HepG2 (cell line): ENCODE data around the gene IRF7. TPM values are rescaled to one million over a fixed set of nuclear protein-coding genes. Genes with fewer than 3 reads are reported as not detected.

Source experiments
- BCL6 ChIP-seq: IDR thresholded peaks from 2 replicates; pipeline ENCODE4 v1.6.1; 2016; ENCODE audit warnings: missing genetic modification reagents, missing compliant biosample characterization
- CEBPZ ChIP-seq: IDR thresholded peaks from 2 replicates; pipeline ENCODE4 v1.6.1; 2012; ENCODE audit warnings: low read length, improper control_type of control experiment
- EHMT2 ChIP-seq: fragments of 200-600 bp; sonication (generic); IDR thresholded peaks from 2 replicates; pipeline ENCODE4 v1.7.0; 2017; ENCODE audit warnings: antibody characterized with exemption, low read depth, low read length, borderline replicate concordance
- HDAC2 ChIP-seq: sonication (generic); formaldehyde crosslinking; IDR thresholded peaks from 2 replicates; pipeline ENCODE4 v1.4.0; 2020; ENCODE audit warnings: missing genetic modification reagents
- KDM5B ChIP-seq: sonication (generic); formaldehyde crosslinking; IDR thresholded peaks from 2 replicates; pipeline ENCODE4 v1.4.0; 2020; ENCODE audit warnings: missing genetic modification reagents, mild to moderate bottlenecking, borderline replicate concordance
- KLF12 ChIP-seq: sonication (generic); formaldehyde crosslinking; IDR thresholded peaks from 2 replicates; pipeline ENCODE4 v1.4.0; 2020; ENCODE audit warnings: missing genetic modification reagents, borderline replicate concordance
- ONECUT2 ChIP-seq: sonication (generic); formaldehyde crosslinking; IDR thresholded peaks from 2 replicates; pipeline ENCODE4 v1.4.0; 2020; ENCODE audit warnings: missing genetic modification reagents
- PBX3 ChIP-seq: sonication (generic); formaldehyde crosslinking; IDR thresholded peaks from 2 replicates; pipeline ENCODE4 v1.8.1; 2023; ENCODE audit warnings: missing genetic modification reagents, inconsistent platforms, borderline replicate concordance
- RBM22 ChIP-seq: fragments of 200-400 bp; formaldehyde crosslinking; optimal IDR thresholded peaks from 2 replicates; pipeline ENCODE3; 2017; ENCODE audit warnings: mild to moderate bottlenecking, low read length, moderate library complexity
- SNAPC5 ChIP-seq: sonication (generic); formaldehyde crosslinking; IDR thresholded peaks from 2 replicates; pipeline ENCODE4 v1.8.1; 2023; ENCODE audit warnings: mild to moderate bottlenecking, missing genetic modification reagents, borderline replicate concordance
- SP140L ChIP-seq: sonication (generic); formaldehyde crosslinking; IDR thresholded peaks from 2 replicates; pipeline ENCODE4 v1.4.0; 2020; ENCODE audit warnings: missing genetic modification reagents, borderline replicate concordance
- TEAD2 ChIP-seq: sonication (generic); formaldehyde crosslinking; IDR thresholded peaks from 2 replicates; pipeline ENCODE4 v1.9.0; 2021; ENCODE audit warnings: missing genetic modification reagents
- THAP7 ChIP-seq: sonication (generic); formaldehyde crosslinking; IDR thresholded peaks from 2 replicates; pipeline ENCODE4 v1.8.1; 2023; ENCODE audit warnings: mild to moderate bottlenecking, missing genetic modification reagents
- ZFP1 ChIP-seq: IDR thresholded peaks from 2 replicates; pipeline ENCODE4 v1.6.1; 2016
- ZNF18 ChIP-seq: sonication (generic); formaldehyde crosslinking; IDR thresholded peaks from 2 replicates; pipeline ENCODE4 v1.8.0; 2022; ENCODE audit warnings: mild to moderate bottlenecking, missing genetic modification reagents; ENCODE audit not compliant: insufficient replicate concordance
- ZNF550 ChIP-seq: sonication (generic); formaldehyde crosslinking; IDR thresholded peaks from 2 replicates; pipeline ENCODE4 v1.4.0; 2020; ENCODE audit warnings: mild to moderate bottlenecking, missing genetic modification reagents, borderline replicate concordance
- ZNF558 ChIP-seq: sonication (generic); formaldehyde crosslinking; IDR thresholded peaks from 2 replicates; pipeline ENCODE4 v1.9.0; 2022; ENCODE audit warnings: mild to moderate bottlenecking, missing genetic modification reagents, borderline replicate concordance
- ZNF605 ChIP-seq: sonication (generic); formaldehyde crosslinking; IDR thresholded peaks from 2 replicates; pipeline ENCODE4 v1.8.0; 2022; ENCODE audit warnings: mild to moderate bottlenecking, missing genetic modification reagents
- ZNF740 ChIP-seq: sonication (generic); formaldehyde crosslinking; IDR thresholded peaks from 2 replicates; pipeline ENCODE4 v1.4.0; 2020; ENCODE audit warnings: missing genetic modification reagents
- ZNF782 ChIP-seq: sonication (generic); formaldehyde crosslinking; IDR thresholded peaks from 2 replicates; pipeline ENCODE4 v1.4.0; 2020; ENCODE audit warnings: missing genetic modification reagents, mild to moderate bottlenecking, borderline replicate concordance
- ZNF784 ChIP-seq: sonication (generic); formaldehyde crosslinking; IDR thresholded peaks from 2 replicates; pipeline ENCODE4 v1.5.1; 2020; ENCODE audit warnings: missing genetic modification reagents, mild to moderate bottlenecking, borderline replicate concordance
- polyA plus RNA-seq, 8 experiments: library from polyadenylated mRNA; depleted of rRNA in 3 of 8; stranded (reverse) in 7 of 8; unstranded in 1 of 8; fragments of >200 nt; fragmentation: Illumina TruSeq in 4 of 8; extraction: Trizol in 4 of 8; gene quantifications; 2 replicates each; pipeline versions ENCODE4 v1.2.1 to v1.2.3, GENCODE V29; 2011 to 2016; ENCODE audit warnings: low read depth in 4 of 8, missing spikeins in 1 of 8, mixed read lengths in 1 of 8; ENCODE audit not compliant: insufficient read depth in 1 of 8
- total RNA-seq, 5 experiments: library from RNA; depleted of rRNA; stranded (reverse); fragments of >200 nt; fragmentation: Illumina TruSeq; extraction: Trizol; gene quantifications; 2 replicates each; pipeline ENCODE4 v1.2.3, GENCODE V29; 2016; ENCODE audit warnings: low read depth in 1 of 5

Gene IRF7
- total and polyA plus RNA-seq, 2 of the 13 experiments (the other 11 are each of a cell fraction or from before 2014, with no cell fraction given) = not detected

- TF ChIP-seq ZNF18 (CRISPR knock-in tag) = no peak
- TF ChIP-seq EHMT2 = no peak
- no peak for TF ChIP-seq ZNF782 (CRISPR knock-in tag)
- TF ChIP-seq ZFP1 (CRISPR knock-in tag) = no peak
- TF ChIP-seq ZNF605 (CRISPR knock-in tag) = no peak
- 0 out of 2 replicates have a peak, but pooled peaks have one; percentile 14 for TF ChIP-seq BCL6 (CRISPR knock-in tag)
- no peak for TF ChIP-seq ZNF740 (CRISPR knock-in tag)
- TF ChIP-seq PBX3 (CRISPR knock-in tag) = no peak
- no peak for TF ChIP-seq RBM22
- TF ChIP-seq KDM5B (CRISPR knock-in tag) = 0 out of 2 replicates have a peak, but pooled peaks have one; percentile 34
- TF ChIP-seq HDAC2 (CRISPR knock-in tag) = peak; percentile 58; the same call in 1 of the 2 replicates
- no peak for TF ChIP-seq ZNF558 (CRISPR knock-in tag)
- no peak for TF ChIP-seq THAP7 (CRISPR knock-in tag)
- TF ChIP-seq KLF12 (CRISPR knock-in tag) = no peak
- no peak for TF ChIP-seq SP140L (CRISPR knock-in tag)
- TF ChIP-seq TEAD2 (CRISPR knock-in tag) = no peak
- TF ChIP-seq CEBPZ = no peak
- TF ChIP-seq ZNF784 = no peak
- TF ChIP-seq ONECUT2 = no peak
- no peak for TF ChIP-seq SNAPC5 (CRISPR knock-in tag)
- no peak for TF ChIP-seq ZNF550 (CRISPR knock-in tag)
Observed at GRCh38 chr11:655036-655726, 39.4 kb upstream of the IRF7 start (continued).
